HAP-1 (cell line): Measurements from ENCODE around the gene NTSR2.

Experiments used
- DNase-seq, 2 experiments: peaks; one replicate each; pipeline ENCODE4 v3.0.0-alpha.2; 2016 to 2020; ENCODE audit warnings: low spot score in 2 of 2
- H3K27me3 ChIP-seq: fragments of 250-450 bp; sonication (Bioruptor Pico); 2 replicates; pipeline ENCODE4 v1.5.1; 2020; ENCODE audit warnings: low read depth, mild to moderate bottlenecking, moderate library complexity
- H3K36me3 ChIP-seq: fragments of 250-450 bp; sonication (Bioruptor Pico); replicated peaks from 2 replicates; pipeline ENCODE4 v1.5.1; 2020; ENCODE audit warnings: mild to moderate bottlenecking
- H3K4me1 ChIP-seq: fragments of 250-450 bp; sonication (Bioruptor Pico); 2 replicates; pipeline ENCODE4 v1.5.1; 2020; ENCODE audit warnings: mild to moderate bottlenecking
- H3K4me3 ChIP-seq: fragments of 250-450 bp; sonication (Bioruptor Pico); 2 replicates; pipeline ENCODE4 v1.5.1; 2020; ENCODE audit warnings: mild to moderate bottlenecking, moderate library complexity
- H3K9me3 ChIP-seq: fragments of 250-450 bp; sonication (Bioruptor Pico); 2 replicates; pipeline ENCODE4 v1.5.1; 2020; ENCODE audit warnings: mild to moderate bottlenecking, moderate library complexity
- in situ Hi-C: fragments of 300-500 bp; cut with MboI; formaldehyde crosslinking; loops from 3 replicates; pipeline ENCODE4 v1.14.3; 2020; ENCODE audit warnings: low sequenced_read_pairs, inconsistent platforms, mixed read lengths

NTSR2 gene

GRCh38 chr2:11612553-11613215 is 57.3 kb downstream of the NTSR2 start:
- no peaks in the 10 kb centered on the region for H3K36me3 ChIP-seq
- no peak overlapping the region for H3K4me3 ChIP-seq
- H3K27me3 ChIP-seq, result no peaks in the 10 kb centered on the region
- H3K4me1 ChIP-seq, result no peaks in the 10 kb centered on the region
- H3K9me3 ChIP-seq, result no peaks in the 10 kb centered on the region
- in situ Hi-C loops, result no loop called here
- no peak for DNase-seq

GRCh38 chr2:11611251-11611650 is 58.7 kb downstream of the NTSR2 start:
- Histone ChIP-seq H3K27me3 (no peaks in the 10 kb centered on the region), H3K9me3 (no peaks in the 10 kb centered on the region), H3K4me3 (no peak overlapping the region), H3K4me1 (no peaks in the 10 kb centered on the region), H3K36me3 (no peaks in the 10 kb centered on the region)
- in situ Hi-C loops, result no loop called here
- no peak for DNase-seq

DNA sequence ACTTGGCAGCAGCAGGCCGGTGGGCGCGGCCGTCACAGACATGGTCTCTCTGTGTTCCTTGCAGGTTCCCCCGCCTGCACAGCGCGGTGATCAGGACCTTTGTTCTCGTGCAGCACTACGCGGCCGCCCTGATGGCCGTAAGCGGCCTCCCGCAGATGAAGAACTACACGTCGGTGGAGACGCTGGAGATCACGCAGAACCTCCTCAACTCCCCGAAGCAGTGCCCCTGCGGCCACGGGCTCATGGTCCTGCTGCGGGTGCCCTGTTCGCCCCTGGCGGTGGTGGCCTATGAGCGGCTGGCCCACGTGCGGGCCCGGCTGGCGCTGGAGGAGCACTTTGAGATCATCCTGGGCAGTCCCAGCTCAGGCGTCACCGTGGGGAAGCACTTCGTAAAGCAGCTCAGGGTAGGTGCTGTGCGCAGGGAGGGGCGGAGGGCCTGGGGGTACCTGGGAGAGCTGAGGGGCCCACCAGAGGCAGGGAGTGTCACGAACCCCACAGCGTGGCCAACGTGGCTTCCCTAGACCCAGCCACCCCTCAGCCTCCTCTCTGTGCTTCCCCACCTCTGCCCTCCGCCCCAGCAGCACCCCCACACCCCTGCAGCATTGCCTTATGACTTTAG is 59.3 kb downstream of the NTSR2 start:
- no peaks in the 10 kb centered on the region for H3K36me3 ChIP-seq

More for the DNA sequence above, 59.3 kb downstream of the NTSR2 start:
- in situ Hi-C loops, result no loop called here
- Histone ChIP-seq H3K9me3 (no peaks in the 10 kb centered on the region), H3K27me3 (no peaks in the 10 kb centered on the region), H3K4me3 (no peak overlapping the region), H3K4me1 (no peaks in the 10 kb centered on the region)
- DNase-seq, result no peak
